ENCODE data around the gene MEPE.
"Not testable (repeated sequence)": the region's sequence is repeated elsewhere in the genome, so short reads cannot be mapped to it uniquely, and the experiment has no call there.

MEPE gene

GRCh38 chr4:87875191-87875590, 42.4 kb downstream of the MEPE start:
- no peak for TF ChIP-seq CTCF (IDR thresholded peaks at IDR 0.05; ENCODE audit: insufficient read depth, low read depth, low read length, missing control alignments)
- no peak overlapping the region for H3K4me3 ChIP-seq (ENCODE audit: low read depth, low read length)
- DNase-seq (ENCODE audit: low read depth) = no peak

- no peak for DNase-seq (ENCODE audit: low read depth)
- no peak overlapping the region for H3K4me3 ChIP-seq (ENCODE audit: low read depth, low read length)
- TF ChIP-seq CTCF (IDR thresholded peaks at IDR 0.05; ENCODE audit: insufficient read depth, low read depth, low read length, missing control alignments) = no peak
These were observed 47.3 kb downstream of the MEPE start for GRCh38 chr4:87880106-87880505.

GRCh38 chr4:87881115-87881514, 48.3 kb downstream of the MEPE start:
- no peak for TF ChIP-seq CTCF (IDR thresholded peaks at IDR 0.05; ENCODE audit: insufficient read depth, low read depth, low read length, missing control alignments)
- H3K4me3 ChIP-seq (ENCODE audit: low read depth, low read length) = no peak overlapping the region
- no peak for DNase-seq (ENCODE audit: low read depth)

- DNase-seq (ENCODE audit: low read depth) = no peak
- no peak overlapping the region for H3K4me3 ChIP-seq (ENCODE audit: low read depth, low read length)
- TF ChIP-seq CTCF (IDR thresholded peaks at IDR 0.05; ENCODE audit: insufficient read depth, low read depth, low read length, missing control alignments) = no peak
These were observed 49.6 kb downstream of the MEPE start for GRCh38 chr4:87882321-87882720.

- no peak for DNase-seq (ENCODE audit: low read depth)
- TF ChIP-seq CTCF (IDR thresholded peaks at IDR 0.05; ENCODE audit: insufficient read depth, low read depth, low read length, missing control alignments) = no peak
- no peak overlapping the region for H3K4me3 ChIP-seq (ENCODE audit: low read depth, low read length)
These were observed 50.1 kb downstream of the MEPE start for GRCh38 chr4:87882861-87883260.

GRCh38 chr4:87884976-87885549, 52.3 kb downstream of the MEPE start:
- H3K4me3 ChIP-seq (ENCODE audit: low read depth, low read length) = no peak overlapping the region
- DNase-seq (ENCODE audit: low read depth) = no peak
- TF ChIP-seq CTCF (IDR thresholded peaks at IDR 0.05; ENCODE audit: insufficient read depth, low read depth, low read length, missing control alignments) = no peak

- DNase-seq (ENCODE audit: low read depth) = no peak
- H3K4me3 ChIP-seq (ENCODE audit: low read depth, low read length) = no peak overlapping the region
- TF ChIP-seq CTCF (IDR thresholded peaks at IDR 0.05; ENCODE audit: insufficient read depth, low read depth, low read length, missing control alignments) = no peak
These were observed 53.3 kb downstream of the MEPE start for GRCh38 chr4:87886083-87886482.

- not testable (repeated sequence) for DNase-seq (ENCODE audit: low read depth); H3K4me3 ChIP-seq (ENCODE audit: low read depth, low read length)
These were observed 58.0 kb downstream of the MEPE start for GRCh38 chr4:87890753-87891152.

Measured in GM12865 (cell line).